K562 (cell line): ENCODE results near the gene RCL1.

ENCODE experiments used
- BHLHE40 ChIP-seq: IDR thresholded peaks from 2 replicates; pipeline ENCODE4 v1.6.1; 2011; ENCODE audit warnings: low read length, improper control_type of control experiment
- CEBPB ChIP-seq: fragments of 450-650 bp; IDR thresholded peaks from 2 replicates; pipeline ENCODE4 v1.6.1; 2016; ENCODE audit warnings: missing genetic modification characterization, missing compliant biosample characterization
- EP300 ChIP-seq: IDR thresholded peaks from 2 replicates; pipeline ENCODE4 v1.6.1; 2012; ENCODE audit warnings: low read length, improper control_type of control experiment
- FOXJ2 ChIP-seq: fragments of 200-800 bp; sonication (Bioruptor generic); IDR thresholded peaks from 2 replicates; pipeline ENCODE4 v1.6.1; 2016; ENCODE audit warnings: missing genetic modification characterization, missing compliant biosample characterization
- HDAC8 ChIP-seq: fragments of 450-650 bp; IDR thresholded peaks from 2 replicates; pipeline ENCODE4 v1.6.1; 2016; ENCODE audit warnings: mild to moderate bottlenecking, missing genetic modification characterization, moderate library complexity, missing compliant biosample characterization
- POLR2A ChIP-seq: fragments of 450-650 bp; conservative IDR thresholded peaks from 2 replicates; pipeline ENCODE4 v1.6.1; 2016
- PRPF4 ChIP-seq: fragments of 200-400 bp; formaldehyde crosslinking; IDR thresholded peaks from one replicate; pipeline ENCODE4 v1.6.1; 2017; ENCODE audit warnings: low read length, low read depth, mild to moderate bottlenecking; ENCODE audit not compliant: insufficient read depth, poor library complexity, severe bottlenecking
- SMAD4 ChIP-seq: fragments of 250-450 bp; sonication (Bioruptor Pico); conservative IDR thresholded peaks from 2 replicates; pipeline ENCODE4 v1.8.0; 2021; ENCODE audit warnings: inconsistent platforms, mild to moderate bottlenecking, moderate library complexity
- ZNF197 ChIP-seq: fragments of 200-800 bp; sonication (Bioruptor generic); IDR thresholded peaks from 2 replicates; pipeline ENCODE4 v1.6.1; 2016; ENCODE audit warnings: low read depth, missing genetic modification characterization, missing compliant biosample characterization
- ZNF23 ChIP-seq: fragments of 250-450 bp; sonication (Bioruptor Pico); IDR thresholded peaks from 2 replicates; pipeline ENCODE4 v1.4.0; 2020; ENCODE audit warnings: mild to moderate bottlenecking
- ZNF384 ChIP-seq: IDR thresholded peaks from 2 replicates; pipeline ENCODE4 v1.6.1; 2012; ENCODE audit warnings: low read depth, low read length, improper control_type of control experiment
- ZSCAN29 ChIP-seq: fragments of 450-650 bp; IDR thresholded peaks from 2 replicates; pipeline ENCODE4 v1.6.1; 2017
- TF ChIP-seq, protein P1 (sequence below), 3 experiments: IDR thresholded peaks in 2 of 3; conservative IDR thresholded peaks in 1 of 3; 2 replicates each; pipeline ENCODE4 v1.5.1; 2011 to 2012; ENCODE audit warnings: low read length in 3 of 3, mild to moderate bottlenecking in 3 of 3, control low read depth in 2 of 3, improper control_type of control experiment in 1 of 3, inconsistent platforms in 1 of 3, low read depth in 1 of 3, mixed read lengths in 1 of 3, moderate library complexity in 1 of 3; ENCODE audit not compliant: insufficient read depth in 2 of 3
- TF ChIP-seq, protein P2 (sequence below): sonication (generic); formaldehyde crosslinking; IDR thresholded peaks from 2 replicates; pipeline ENCODE4 v1.8.1; 2023; ENCODE audit warnings: missing genetic modification reagents, mild to moderate bottlenecking, borderline replicate concordance

- TF ChIP-seq PRPF4 (no peak), ZNF23 (CRISPR knock-in tag) (no peak), POLR2A (no peak), HDAC8 (tag) (no peak), SMAD4 (CRISPR knock-in tag) (no peak), BHLHE40 (no peak), EP300 (no peak), FOXJ2 (tag) (no peak), CEBPB (tag) (no peak), ZSCAN29 (no peak), ZNF384 (no peak), ZNF197 (CRISPR knock-in tag) (no peak)
- TF ChIP-seq, protein P1, sequence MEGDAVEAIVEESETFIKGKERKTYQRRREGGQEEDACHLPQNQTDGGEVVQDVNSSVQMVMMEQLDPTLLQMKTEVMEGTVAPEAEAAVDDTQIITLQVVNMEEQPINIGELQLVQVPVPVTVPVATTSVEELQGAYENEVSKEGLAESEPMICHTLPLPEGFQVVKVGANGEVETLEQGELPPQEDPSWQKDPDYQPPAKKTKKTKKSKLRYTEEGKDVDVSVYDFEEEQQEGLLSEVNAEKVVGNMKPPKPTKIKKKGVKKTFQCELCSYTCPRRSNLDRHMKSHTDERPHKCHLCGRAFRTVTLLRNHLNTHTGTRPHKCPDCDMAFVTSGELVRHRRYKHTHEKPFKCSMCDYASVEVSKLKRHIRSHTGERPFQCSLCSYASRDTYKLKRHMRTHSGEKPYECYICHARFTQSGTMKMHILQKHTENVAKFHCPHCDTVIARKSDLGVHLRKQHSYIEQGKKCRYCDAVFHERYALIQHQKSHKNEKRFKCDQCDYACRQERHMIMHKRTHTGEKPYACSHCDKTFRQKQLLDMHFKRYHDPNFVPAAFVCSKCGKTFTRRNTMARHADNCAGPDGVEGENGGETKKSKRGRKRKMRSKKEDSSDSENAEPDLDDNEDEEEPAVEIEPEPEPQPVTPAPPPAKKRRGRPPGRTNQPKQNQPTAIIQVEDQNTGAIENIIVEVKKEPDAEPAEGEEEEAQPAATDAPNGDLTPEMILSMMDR (IDR thresholded peaks at IDR 0.05 in 2 of 3, conservative IDR thresholded peaks at IDR 0.05 in 1 of 3; ENCODE audit: insufficient read depth in 2 of 3, low read depth in 1 of 3, low read length in 3 of 3), result no peak
- TF ChIP-seq, protein P2, sequence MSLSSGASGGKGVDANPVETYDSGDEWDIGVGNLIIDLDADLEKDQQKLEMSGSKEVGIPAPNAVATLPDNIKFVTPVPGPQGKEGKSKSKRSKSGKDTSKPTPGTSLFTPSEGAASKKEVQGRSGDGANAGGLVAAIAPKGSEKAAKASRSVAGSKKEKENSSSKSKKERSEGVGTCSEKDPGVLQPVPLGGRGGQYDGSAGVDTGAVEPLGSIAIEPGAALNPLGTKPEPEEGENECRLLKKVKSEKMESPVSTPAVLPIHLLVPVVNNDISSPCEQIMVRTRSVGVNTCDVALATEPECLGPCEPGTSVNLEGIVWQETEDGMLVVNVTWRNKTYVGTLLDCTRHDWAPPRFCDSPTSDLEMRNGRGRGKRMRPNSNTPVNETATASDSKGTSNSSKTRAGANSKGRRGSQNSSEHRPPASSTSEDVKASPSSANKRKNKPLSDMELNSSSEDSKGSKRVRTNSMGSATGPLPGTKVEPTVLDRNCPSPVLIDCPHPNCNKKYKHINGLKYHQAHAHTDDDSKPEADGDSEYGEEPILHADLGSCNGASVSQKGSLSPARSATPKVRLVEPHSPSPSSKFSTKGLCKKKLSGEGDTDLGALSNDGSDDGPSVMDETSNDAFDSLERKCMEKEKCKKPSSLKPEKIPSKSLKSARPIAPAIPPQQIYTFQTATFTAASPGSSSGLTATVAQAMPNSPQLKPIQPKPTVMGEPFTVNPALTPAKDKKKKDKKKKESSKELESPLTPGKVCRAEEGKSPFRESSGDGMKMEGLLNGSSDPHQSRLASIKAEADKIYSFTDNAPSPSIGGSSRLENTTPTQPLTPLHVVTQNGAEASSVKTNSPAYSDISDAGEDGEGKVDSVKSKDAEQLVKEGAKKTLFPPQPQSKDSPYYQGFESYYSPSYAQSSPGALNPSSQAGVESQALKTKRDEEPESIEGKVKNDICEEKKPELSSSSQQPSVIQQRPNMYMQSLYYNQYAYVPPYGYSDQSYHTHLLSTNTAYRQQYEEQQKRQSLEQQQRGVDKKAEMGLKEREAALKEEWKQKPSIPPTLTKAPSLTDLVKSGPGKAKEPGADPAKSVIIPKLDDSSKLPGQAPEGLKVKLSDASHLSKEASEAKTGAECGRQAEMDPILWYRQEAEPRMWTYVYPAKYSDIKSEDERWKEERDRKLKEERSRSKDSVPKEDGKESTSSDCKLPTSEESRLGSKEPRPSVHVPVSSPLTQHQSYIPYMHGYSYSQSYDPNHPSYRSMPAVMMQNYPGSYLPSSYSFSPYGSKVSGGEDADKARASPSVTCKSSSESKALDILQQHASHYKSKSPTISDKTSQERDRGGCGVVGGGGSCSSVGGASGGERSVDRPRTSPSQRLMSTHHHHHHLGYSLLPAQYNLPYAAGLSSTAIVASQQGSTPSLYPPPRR (CRISPR knock-in tag), result no peak
Measured at GRCh38 chr9:4814913-4815312, 22.2 kb downstream of the RCL1 start.
